Measurements from ENCODE around the gene PLIN1. TPM values are rescaled to one million over a fixed set of nuclear protein-coding genes. Genes with fewer than 3 reads are reported as not detected.

Gene PLIN1
- not detected in 2 replicates for total RNA-seq (2014; rRNA removed; shearing (Covaris generic); ENCODE audit: low replicate concordance)

GRCh38 chr15:89679212-89679611 lies at the start of gene PLIN1:
TSS of gene PLIN1 (minus strand) at chr15:89679367. CDS start at chr15:89677489, 1,878 bp downstream.
- no peaks in the 10 kb centered on the region for H3K27me3 ChIP-seq (ENCODE audit: low read length)
- no peaks in the 10 kb centered on the region for H3K79me2 ChIP-seq (ENCODE audit: low read length)
- DNase-seq: no peak
- no peak within 1 kb of the TSS for H2AFZ ChIP-seq (ENCODE audit: low read length)
- no peak within 1 kb of the TSS for H3K9ac ChIP-seq (ENCODE audit: low read length)
- H3K4me1 ChIP-seq (ENCODE audit: low read length): no peaks in the 10 kb centered on the region
- no peaks in the 10 kb centered on the region for H3K36me3 ChIP-seq (ENCODE audit: insufficient read depth, low read length)
- no peak within 1 kb of the TSS for H3K4me2 ChIP-seq (ENCODE audit: low read depth, low read length, poor library complexity, severe bottlenecking)
- H3K27ac ChIP-seq (ENCODE audit: low read length): no peak within 1 kb of the TSS
- H3K4me3 ChIP-seq (ENCODE audit: low read length): no peak within 1 kb of the TSS
- no peaks in the 10 kb centered on the region for H3K9me3 ChIP-seq (ENCODE audit: low read length)
- no peaks in the 10 kb centered on the region for H3K9me2 ChIP-seq (replicated peaks; ENCODE audit: insufficient read depth, low read length)
- H4K20me1 ChIP-seq (ENCODE audit: insufficient read depth, low read depth, low read length): no peaks in the 10 kb centered on the region

- Histone ChIP-seq H3K4me1 (ENCODE audit: low read length) (no peaks in the 10 kb centered on the region), H2AFZ (ENCODE audit: low read length) (no peak overlapping the region), H3K27ac (ENCODE audit: low read length) (no peak overlapping the region), H4K20me1 (ENCODE audit: insufficient read depth, low read depth, low read length) (no peaks in the 10 kb centered on the region), H3K36me3 (ENCODE audit: insufficient read depth, low read length) (no peaks in the 10 kb centered on the region), H3K27me3 (ENCODE audit: low read length) (no peaks in the 10 kb centered on the region), H3K4me3 (ENCODE audit: low read length) (no peak overlapping the region), H3K9ac (ENCODE audit: low read length) (no peak overlapping the region), H3K9me3 (ENCODE audit: low read length) (no peaks in the 10 kb centered on the region; the same call in 1 of the 2 replicates), H3K9me2 (replicated peaks; ENCODE audit: insufficient read depth, low read length) (no peaks in the 10 kb centered on the region), H3K4me2 (ENCODE audit: low read depth, low read length, poor library complexity, severe bottlenecking) (no peak overlapping the region), H3K79me2 (ENCODE audit: low read length) (no peaks in the 10 kb centered on the region)
- no peak for DNase-seq
Measured at GRCh38 chr15:89728254-89728653, 49.1 kb upstream of the PLIN1 start.

- no peak for DNase-seq
- H3K4me1 ChIP-seq (ENCODE audit: low read length): no peaks in the 10 kb centered on the region
- H3K27ac ChIP-seq (ENCODE audit: low read length): no peak overlapping the region
Measured at GRCh38 chr15:89725064-89725463, 45.9 kb upstream of the PLIN1 start.

GRCh38 chr15:89724621-89725020 lies 45.5 kb upstream of the PLIN1 start:
- DNase-seq: no peak
- Histone ChIP-seq H4K20me1 (ENCODE audit: insufficient read depth, low read depth, low read length) (no peaks in the 10 kb centered on the region), H3K9me3 (ENCODE audit: low read length) (no peaks in the 10 kb centered on the region; the same call in 1 of the 2 replicates), H3K4me3 (ENCODE audit: low read length) (no peak overlapping the region), H3K79me2 (ENCODE audit: low read length) (no peaks in the 10 kb centered on the region), H2AFZ (ENCODE audit: low read length) (no peak overlapping the region), H3K27me3 (ENCODE audit: low read length) (no peaks in the 10 kb centered on the region), H3K27ac (ENCODE audit: low read length) (no peak overlapping the region), H3K9me2 (replicated peaks; ENCODE audit: insufficient read depth, low read length) (no peaks in the 10 kb centered on the region), H3K4me1 (ENCODE audit: low read length) (no peaks in the 10 kb centered on the region), H3K4me2 (ENCODE audit: low read depth, low read length, poor library complexity, severe bottlenecking) (no peak overlapping the region), H3K9ac (ENCODE audit: low read length) (no peak overlapping the region), H3K36me3 (ENCODE audit: insufficient read depth, low read length) (no peaks in the 10 kb centered on the region)

More at GRCh38 chr15:89725064-89725463, 45.9 kb upstream of the PLIN1 start:
- H3K4me2 ChIP-seq (ENCODE audit: low read depth, low read length, poor library complexity, severe bottlenecking): no peak overlapping the region
- no peaks in the 10 kb centered on the region for H4K20me1 ChIP-seq (ENCODE audit: insufficient read depth, low read depth, low read length)
- H3K9me3 ChIP-seq (ENCODE audit: low read length): no peaks in the 10 kb centered on the region; the same call in 1 of the 2 replicates
- no peak overlapping the region for H2AFZ ChIP-seq (ENCODE audit: low read length)
- H3K36me3 ChIP-seq (ENCODE audit: insufficient read depth, low read length): no peaks in the 10 kb centered on the region
- H3K27me3 ChIP-seq (ENCODE audit: low read length): no peaks in the 10 kb centered on the region
- no peak overlapping the region for H3K4me3 ChIP-seq (ENCODE audit: low read length)
- no peaks in the 10 kb centered on the region for H3K79me2 ChIP-seq (ENCODE audit: low read length)
- H3K9ac ChIP-seq (ENCODE audit: low read length): no peak overlapping the region
- H3K9me2 ChIP-seq (replicated peaks; ENCODE audit: insufficient read depth, low read length): no peaks in the 10 kb centered on the region

GRCh38 chr15:89723031-89723430 lies 43.9 kb upstream of the PLIN1 start:
- Histone ChIP-seq H3K4me2 (ENCODE audit: low read depth, low read length, poor library complexity, severe bottlenecking) (no peak overlapping the region), H3K9me3 (ENCODE audit: low read length) (no peaks in the 10 kb centered on the region; the same call in 1 of the 2 replicates), H3K9me2 (replicated peaks; ENCODE audit: insufficient read depth, low read length) (no peaks in the 10 kb centered on the region), H4K20me1 (ENCODE audit: insufficient read depth, low read depth, low read length) (no peaks in the 10 kb centered on the region), H3K27ac (ENCODE audit: low read length) (no peak overlapping the region), H3K27me3 (ENCODE audit: low read length) (no peaks in the 10 kb centered on the region), H3K9ac (ENCODE audit: low read length) (no peak overlapping the region), H3K4me1 (ENCODE audit: low read length) (no peaks in the 10 kb centered on the region), H3K36me3 (ENCODE audit: insufficient read depth, low read length) (no peaks in the 10 kb centered on the region), H3K79me2 (ENCODE audit: low read length) (no peaks in the 10 kb centered on the region), H2AFZ (ENCODE audit: low read length) (no peak overlapping the region), H3K4me3 (ENCODE audit: low read length) (no peak overlapping the region)
- no peak for DNase-seq

- no peaks in the 10 kb centered on the region for H3K27me3 ChIP-seq (ENCODE audit: low read length)
Measured at GRCh38 chr15:89714775-89715174, 35.6 kb upstream of the PLIN1 start.

GRCh38 chr15:89707577-89707976 lies 28.4 kb upstream of the PLIN1 start:
- Histone ChIP-seq H3K27me3 (ENCODE audit: low read length) (no peaks in the 10 kb centered on the region), H3K79me2 (ENCODE audit: low read length) (no peaks in the 10 kb centered on the region), H3K27ac (ENCODE audit: low read length) (no peak overlapping the region), H3K36me3 (ENCODE audit: insufficient read depth, low read length) (no peaks in the 10 kb centered on the region), H4K20me1 (ENCODE audit: insufficient read depth, low read depth, low read length) (no peaks in the 10 kb centered on the region), H2AFZ (ENCODE audit: low read length) (no peak overlapping the region), H3K4me1 (ENCODE audit: low read length) (no peaks in the 10 kb centered on the region), H3K9ac (ENCODE audit: low read length) (no peak overlapping the region), H3K9me2 (replicated peaks; ENCODE audit: insufficient read depth, low read length) (no peaks in the 10 kb centered on the region), H3K4me3 (ENCODE audit: low read length) (no peak overlapping the region), H3K4me2 (ENCODE audit: low read depth, low read length, poor library complexity, severe bottlenecking) (no peak overlapping the region), H3K9me3 (ENCODE audit: low read length) (no peaks in the 10 kb centered on the region)
- DNase-seq: no peak

More at GRCh38 chr15:89714775-89715174, 35.6 kb upstream of the PLIN1 start:
- Histone ChIP-seq H3K9me2 (replicated peaks; ENCODE audit: insufficient read depth, low read length) (no peaks in the 10 kb centered on the region), H3K9me3 (ENCODE audit: low read length) (no peaks in the 10 kb centered on the region), H3K4me2 (ENCODE audit: low read depth, low read length, poor library complexity, severe bottlenecking) (no peak overlapping the region), H3K4me3 (ENCODE audit: low read length) (no peak overlapping the region), H3K36me3 (ENCODE audit: insufficient read depth, low read length) (no peaks in the 10 kb centered on the region), H3K79me2 (ENCODE audit: low read length) (no peaks in the 10 kb centered on the region), H4K20me1 (ENCODE audit: insufficient read depth, low read depth, low read length) (no peaks in the 10 kb centered on the region), H2AFZ (ENCODE audit: low read length) (no peak overlapping the region), H3K4me1 (ENCODE audit: low read length) (no peaks in the 10 kb centered on the region), H3K27ac (ENCODE audit: low read length) (no peak overlapping the region), H3K9ac (ENCODE audit: low read length) (no peak overlapping the region)
- DNase-seq: no peak

- no peak overlapping the region for H3K4me3 ChIP-seq (ENCODE audit: low read length)
- H3K27me3 ChIP-seq (ENCODE audit: low read length): no peaks in the 10 kb centered on the region
- H3K27ac ChIP-seq (ENCODE audit: low read length): no peak overlapping the region
- H2AFZ ChIP-seq (ENCODE audit: low read length): no peak overlapping the region
- H3K36me3 ChIP-seq (ENCODE audit: insufficient read depth, low read length): no peaks in the 10 kb centered on the region
- no peaks in the 10 kb centered on the region for H3K9me3 ChIP-seq (ENCODE audit: low read length)
- H4K20me1 ChIP-seq (ENCODE audit: insufficient read depth, low read depth, low read length): peaks cover 5% of the 10 kb centered on the region; the same call in 1 of the 2 replicates
- DNase-seq: no peak
- H3K4me2 ChIP-seq (ENCODE audit: low read depth, low read length, poor library complexity, severe bottlenecking): no peak overlapping the region
- no peak overlapping the region for H3K9ac ChIP-seq (ENCODE audit: low read length)
- no peaks in the 10 kb centered on the region for H3K9me2 ChIP-seq (replicated peaks; ENCODE audit: insufficient read depth, low read length)
- H3K79me2 ChIP-seq (ENCODE audit: low read length): no peaks in the 10 kb centered on the region
- no peaks in the 10 kb centered on the region for H3K4me1 ChIP-seq (ENCODE audit: low read length)
Measured at GRCh38 chr15:89704411-89704810, 25.2 kb upstream of the PLIN1 start.
